NCI-H446 treated with DMSO at 0.1 percent for 48 hours (cell line): ENCODE measurements around the gene CLEC10A.
"Not testable (repeated sequence)": the region's sequence is repeated elsewhere in the genome, so short reads cannot be mapped to it uniquely, and the experiment has no call there.

ENCODE experiments used
- DNase-seq: peaks from one replicate; lab custom pipeline; 2025; lab: John Stamatoyannopoulos, UW

Gene CLEC10A

GRCh38 chr17:7079581-7080455 lies at the start of gene CLEC10A:
Gene CLEC10A (minus strand): TSS chr17:7080251. CDS start chr17:7078812, 1,439 bp downstream.
- no peak for DNase-seq

- no peak for DNase-seq
Measured at GRCh38 chr17:7129311-7129710, 49.3 kb upstream of the CLEC10A start.

GRCh38 chr17:7128160-7128559 lies 48.1 kb upstream of the CLEC10A start:
- no peak for DNase-seq

GRCh38 chr17:7127501-7127900 lies 47.5 kb upstream of the CLEC10A start:
- DNase-seq = not testable (repeated sequence)

- not testable (repeated sequence) for DNase-seq
Measured at GRCh38 chr17:7126386-7126785, 46.3 kb upstream of the CLEC10A start.

- no peak for DNase-seq
Measured at GRCh38 chr17:7124923-7125322, 44.9 kb upstream of the CLEC10A start.

GRCh38 chr17:7123844-7124243 lies 43.8 kb upstream of the CLEC10A start:
- no peak for DNase-seq

- no peak for DNase-seq
Measured at GRCh38 chr17:7122381-7122780, 42.3 kb upstream of the CLEC10A start.

- not testable (repeated sequence) for DNase-seq
Measured at GRCh38 chr17:7120635-7121034, 40.6 kb upstream of the CLEC10A start.

GRCh38 chr17:7120123-7120522 lies 40.1 kb upstream of the CLEC10A start:
- no peak for DNase-seq

GRCh38 chr17:7119314-7119713 lies 39.3 kb upstream of the CLEC10A start:
- DNase-seq = no peak

- no peak for DNase-seq
Measured at GRCh38 chr17:7114875-7115614, 35.0 kb upstream of the CLEC10A start.

GRCh38 chr17:7114241-7114874 lies 34.3 kb upstream of the CLEC10A start, which contains the start of gene ASGR2:
Gene ASGR2 (minus strand): TSS chr17:7114822. CDS start chr17:7114240, 582 bp downstream.
- no peak for DNase-seq

- DNase-seq = no peak
Measured at GRCh38 chr17:7113273-7114071, 33.4 kb upstream of the CLEC10A start.

GRCh38 chr17:7112510-7113108 lies 32.6 kb upstream of the CLEC10A start:
- no peak for DNase-seq

- DNase-seq = no peak
Measured at GRCh38 chr17:7111784-7112509, 31.9 kb upstream of the CLEC10A start.

GRCh38 chr17:7110617-7111306 lies 30.7 kb upstream of the CLEC10A start:
- no peak for DNase-seq

- no peak for DNase-seq
Measured at GRCh38 chr17:7109461-7110322, 29.6 kb upstream of the CLEC10A start.

GRCh38 chr17:7108981-7109380 lies 28.9 kb upstream of the CLEC10A start:
- no peak for DNase-seq
